ENCODE data around the gene ZNF365. TPM values are rescaled to one million over a fixed set of nuclear protein-coding genes. Genes with fewer than 3 reads are reported as not detected.

The ZNF365 gene
- total RNA-seq, 1 donor = 8.2 TPM

GRCh38 chr10:62384057-62384446 lies 9.9 kb downstream of the ZNF365 start:
- DNase-seq (ENCODE audit: low read depth) = peak; percentile 65
- TF ChIP-seq, protein P1, sequence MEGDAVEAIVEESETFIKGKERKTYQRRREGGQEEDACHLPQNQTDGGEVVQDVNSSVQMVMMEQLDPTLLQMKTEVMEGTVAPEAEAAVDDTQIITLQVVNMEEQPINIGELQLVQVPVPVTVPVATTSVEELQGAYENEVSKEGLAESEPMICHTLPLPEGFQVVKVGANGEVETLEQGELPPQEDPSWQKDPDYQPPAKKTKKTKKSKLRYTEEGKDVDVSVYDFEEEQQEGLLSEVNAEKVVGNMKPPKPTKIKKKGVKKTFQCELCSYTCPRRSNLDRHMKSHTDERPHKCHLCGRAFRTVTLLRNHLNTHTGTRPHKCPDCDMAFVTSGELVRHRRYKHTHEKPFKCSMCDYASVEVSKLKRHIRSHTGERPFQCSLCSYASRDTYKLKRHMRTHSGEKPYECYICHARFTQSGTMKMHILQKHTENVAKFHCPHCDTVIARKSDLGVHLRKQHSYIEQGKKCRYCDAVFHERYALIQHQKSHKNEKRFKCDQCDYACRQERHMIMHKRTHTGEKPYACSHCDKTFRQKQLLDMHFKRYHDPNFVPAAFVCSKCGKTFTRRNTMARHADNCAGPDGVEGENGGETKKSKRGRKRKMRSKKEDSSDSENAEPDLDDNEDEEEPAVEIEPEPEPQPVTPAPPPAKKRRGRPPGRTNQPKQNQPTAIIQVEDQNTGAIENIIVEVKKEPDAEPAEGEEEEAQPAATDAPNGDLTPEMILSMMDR (IDR thresholded peaks at IDR 0.05; ENCODE audit: insufficient read depth, low read depth, low read length) = no peak
- H3K4me3 ChIP-seq (ENCODE audit: low read depth, low read length) = no peak overlapping the region

- peak; percentile 28 for DNase-seq (ENCODE audit: low read depth)
- H3K4me3 ChIP-seq (ENCODE audit: low read depth, low read length) = no peak overlapping the region
- TF ChIP-seq, protein P1 (IDR thresholded peaks at IDR 0.05; ENCODE audit: insufficient read depth, low read depth, low read length) = no peak
Observed at GRCh38 chr10:62384447-62385081, 10.4 kb downstream of the ZNF365 start.

DNA sequence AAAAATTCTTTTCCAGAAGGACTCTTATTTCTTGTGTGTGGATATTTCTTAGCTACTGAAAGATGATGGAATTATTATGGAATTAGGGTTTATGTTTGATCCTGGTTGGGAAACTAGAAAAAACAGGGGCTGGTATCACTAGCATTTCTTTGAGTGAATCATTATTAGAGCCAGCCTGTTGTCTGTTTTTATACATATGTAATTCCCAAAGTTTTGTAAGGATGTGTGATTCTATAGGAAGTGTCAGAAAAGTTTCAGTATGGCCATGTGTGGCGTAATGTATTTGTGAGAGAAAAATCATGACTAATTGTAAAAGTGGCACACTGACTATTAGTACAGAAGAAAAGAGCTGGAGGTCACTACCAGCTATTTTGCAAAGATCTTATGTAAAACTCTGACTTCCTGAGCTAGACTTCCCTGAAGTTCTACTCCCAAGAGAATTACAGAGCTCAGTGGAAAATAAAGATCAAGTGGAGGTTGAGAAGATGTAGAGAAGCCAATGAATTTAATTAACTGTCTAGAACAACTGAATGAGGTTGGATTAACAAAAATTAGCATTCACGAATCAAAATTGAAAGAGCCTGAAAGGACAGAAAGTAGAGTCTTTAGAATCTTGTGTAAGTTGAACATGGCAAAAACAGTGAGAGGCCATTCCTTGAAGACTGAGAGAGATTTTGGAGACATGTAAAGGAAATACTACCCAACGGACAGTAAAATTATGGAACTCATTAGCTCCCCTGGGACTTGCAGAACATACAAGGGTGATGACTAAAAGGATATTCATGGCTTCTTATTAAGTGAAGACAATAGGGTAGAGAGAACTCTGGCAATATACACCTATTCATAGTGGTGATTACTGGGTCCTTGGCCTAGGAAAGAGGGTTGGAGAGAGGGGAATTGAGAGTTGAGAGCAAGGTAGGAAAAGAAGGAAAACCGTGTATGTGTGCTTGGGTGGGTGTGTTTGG lies 12.5 kb downstream of the ZNF365 start:
- H3K4me3 ChIP-seq (ENCODE audit: low read depth, low read length) = no peak overlapping the region
- TF ChIP-seq, protein P1 (IDR thresholded peaks at IDR 0.05; ENCODE audit: insufficient read depth, low read depth, low read length) = no peak
- no peak for DNase-seq (ENCODE audit: low read depth)

GRCh38 chr10:62388328-62388727 lies 14.2 kb downstream of the ZNF365 start:
- TF ChIP-seq, protein P1 (IDR thresholded peaks at IDR 0.05; ENCODE audit: insufficient read depth, low read depth, low read length) = no peak
- no peak overlapping the region for H3K4me3 ChIP-seq (ENCODE audit: low read depth, low read length)
- DNase-seq (ENCODE audit: low read depth) = no peak

DNA sequence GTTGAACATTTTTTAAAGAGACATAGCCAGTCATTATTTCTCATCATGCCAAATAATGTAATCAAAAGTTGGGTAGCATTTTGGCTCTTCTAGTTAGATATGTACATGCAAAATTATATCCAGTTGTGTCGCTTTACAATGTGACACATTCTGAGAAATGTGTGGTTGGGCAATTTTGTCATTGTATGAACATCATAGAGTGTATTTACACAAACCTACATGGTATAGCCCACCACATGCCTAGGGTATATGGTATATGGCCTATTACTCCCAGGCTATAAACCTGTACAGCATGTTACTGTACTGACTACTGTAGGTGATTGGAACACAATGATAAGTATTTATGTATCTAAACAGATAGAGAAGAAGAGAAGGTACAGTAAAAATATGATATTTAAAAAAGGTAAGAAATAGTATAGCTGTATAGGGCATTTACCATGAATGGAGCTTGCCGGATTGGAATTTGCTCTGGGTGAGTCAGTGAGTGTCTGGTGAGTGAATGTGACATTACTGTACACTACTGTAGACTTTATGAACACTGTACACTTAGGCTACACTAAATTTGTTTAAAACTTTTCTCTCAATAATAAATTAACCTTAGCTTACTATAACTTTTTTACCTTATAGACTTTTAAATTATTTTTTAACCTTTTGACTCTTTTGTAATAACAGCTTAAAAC lies 16.5 kb downstream of the ZNF365 start:
- TF ChIP-seq, protein P1 (IDR thresholded peaks at IDR 0.05; ENCODE audit: insufficient read depth, low read depth, low read length) = no peak
- DNase-seq (ENCODE audit: low read depth) = no peak
- H3K4me3 ChIP-seq (ENCODE audit: low read depth, low read length) = no peak overlapping the region

GRCh38 chr10:62393237-62393636 lies 19.1 kb downstream of the ZNF365 start:
- no peak for DNase-seq (ENCODE audit: low read depth)
- TF ChIP-seq, protein P1 (IDR thresholded peaks at IDR 0.05; ENCODE audit: insufficient read depth, low read depth, low read length) = no peak
- no peak overlapping the region for H3K4me3 ChIP-seq (ENCODE audit: low read depth, low read length)
